Measurements from ENCODE around the gene SPTLC2. TPM values are rescaled to one million over a fixed set of nuclear protein-coding genes. Genes with fewer than 3 reads are reported as not detected.

Gene SPTLC2
- total RNA-seq, 1 experiment from 2014 or later = 15.8 TPM

- intact Hi-C loops (cut with micrococcal nuclease) = no loop called here
- no peak for DNase-seq (ENCODE audit: unreplicated experiment)
- Mint-ChIP-seq H3K4me1 (ENCODE audit: insufficient read depth, unreplicated experiment) (peaks cover 20% of the 10 kb centered on the region), H3K27me3 (ENCODE audit: insufficient read depth, unreplicated experiment) (no peaks in the 10 kb centered on the region), H3K27ac (ENCODE audit: low read depth, unreplicated experiment) (no peak overlapping the region), H3K4me3 (ENCODE audit: unreplicated experiment) (no peak overlapping the region), H3K9me3 (ENCODE audit: unreplicated experiment) (no peaks in the 10 kb centered on the region), H3K36me3 (ENCODE audit: insufficient read depth, unreplicated experiment) (no peaks in the 10 kb centered on the region)
- TF ChIP-seq, protein P1, sequence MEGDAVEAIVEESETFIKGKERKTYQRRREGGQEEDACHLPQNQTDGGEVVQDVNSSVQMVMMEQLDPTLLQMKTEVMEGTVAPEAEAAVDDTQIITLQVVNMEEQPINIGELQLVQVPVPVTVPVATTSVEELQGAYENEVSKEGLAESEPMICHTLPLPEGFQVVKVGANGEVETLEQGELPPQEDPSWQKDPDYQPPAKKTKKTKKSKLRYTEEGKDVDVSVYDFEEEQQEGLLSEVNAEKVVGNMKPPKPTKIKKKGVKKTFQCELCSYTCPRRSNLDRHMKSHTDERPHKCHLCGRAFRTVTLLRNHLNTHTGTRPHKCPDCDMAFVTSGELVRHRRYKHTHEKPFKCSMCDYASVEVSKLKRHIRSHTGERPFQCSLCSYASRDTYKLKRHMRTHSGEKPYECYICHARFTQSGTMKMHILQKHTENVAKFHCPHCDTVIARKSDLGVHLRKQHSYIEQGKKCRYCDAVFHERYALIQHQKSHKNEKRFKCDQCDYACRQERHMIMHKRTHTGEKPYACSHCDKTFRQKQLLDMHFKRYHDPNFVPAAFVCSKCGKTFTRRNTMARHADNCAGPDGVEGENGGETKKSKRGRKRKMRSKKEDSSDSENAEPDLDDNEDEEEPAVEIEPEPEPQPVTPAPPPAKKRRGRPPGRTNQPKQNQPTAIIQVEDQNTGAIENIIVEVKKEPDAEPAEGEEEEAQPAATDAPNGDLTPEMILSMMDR (IDR thresholded peaks at IDR 0.05; ENCODE audit: unreplicated experiment) = no peak
- CTCF ChIA-PET = interaction anchor here (1.6 kb wide), 1 partner anchor 9 kb away, joined by 5 read pairs; no protein-coding TSS in a partner anchor
- BruUV-seq (replicated peaks) = no TSS peak
- POLR2A ChIA-PET = interaction anchor here (0.7 kb wide), 2 partner anchors 14 to 26 kb away, joined by 3 read pairs; partner anchors contain the start of gene SPTLC2
Observed at GRCh38 chr14:77601846-77602619, 14.4 kb downstream of the SPTLC2 start.

DNA sequence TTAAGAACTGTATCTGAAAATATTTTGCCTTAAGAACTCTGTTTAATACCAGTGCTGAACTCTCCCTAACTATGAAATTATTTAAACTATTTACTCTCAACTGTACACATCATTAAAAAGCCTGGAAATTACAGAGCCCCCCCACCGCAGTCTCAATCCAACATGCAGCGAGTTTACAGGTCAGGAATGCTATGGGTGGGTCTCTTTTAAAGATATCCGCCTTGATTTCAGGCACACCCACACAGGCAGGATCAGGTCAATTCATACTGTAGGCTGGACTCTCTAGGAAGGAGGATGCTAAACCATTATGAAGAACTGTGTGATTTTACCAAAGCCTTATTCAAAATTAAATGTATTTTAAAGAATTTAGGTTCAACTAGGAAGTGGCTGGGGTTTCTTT lies 16.5 kb downstream of the SPTLC2 start:
- Mint-ChIP-seq H3K36me3 (ENCODE audit: insufficient read depth, unreplicated experiment) (peaks cover 13% of the 10 kb centered on the region), H3K27ac (ENCODE audit: low read depth, unreplicated experiment) (no peak overlapping the region), H3K4me3 (ENCODE audit: unreplicated experiment) (no peak overlapping the region), H3K27me3 (ENCODE audit: insufficient read depth, unreplicated experiment) (no peaks in the 10 kb centered on the region), H3K4me1 (ENCODE audit: insufficient read depth, unreplicated experiment) (peaks cover 20% of the 10 kb centered on the region), H3K9me3 (ENCODE audit: unreplicated experiment) (no peaks in the 10 kb centered on the region)
- DNase-seq (ENCODE audit: unreplicated experiment) = no peak
- ChIA-PET CTCF (no interaction called here), POLR2A (no interaction called here)
- TF ChIP-seq, protein P1 (IDR thresholded peaks at IDR 0.05; ENCODE audit: unreplicated experiment) = no peak
- no TSS peak for BruUV-seq (replicated peaks)
- intact Hi-C loops (cut with micrococcal nuclease) = no loop called here

- CTCF ChIA-PET = no interaction called here
- no peaks in the 10 kb centered on the region for H3K9me3 Mint-ChIP-seq (ENCODE audit: unreplicated experiment)
- H3K36me3 Mint-ChIP-seq (ENCODE audit: insufficient read depth, unreplicated experiment) = peaks cover 19% of the 10 kb centered on the region
- no peaks in the 10 kb centered on the region for H3K27me3 Mint-ChIP-seq (ENCODE audit: insufficient read depth, unreplicated experiment)
- no TSS peak for BruUV-seq (replicated peaks)
- POLR2A ChIA-PET = interaction anchor here (0.7 kb wide), 1 partner anchor 22 kb away, joined by 3 read pairs; no protein-coding TSS in a partner anchor
- peaks cover 30% of the 10 kb centered on the region for H3K4me1 Mint-ChIP-seq (ENCODE audit: insufficient read depth, unreplicated experiment)
- H3K27ac Mint-ChIP-seq (ENCODE audit: low read depth, unreplicated experiment) = no peak overlapping the region
- peak overlapping the region; percentile 3 for H3K4me3 Mint-ChIP-seq (ENCODE audit: unreplicated experiment)
- intact Hi-C loops (cut with micrococcal nuclease) = no loop called here
- TF ChIP-seq, protein P1 (IDR thresholded peaks at IDR 0.05; ENCODE audit: unreplicated experiment) = no peak
- no peak for DNase-seq (ENCODE audit: unreplicated experiment)
Observed at GRCh38 chr14:77598366-77599070, 17.9 kb downstream of the SPTLC2 start.

DNA sequence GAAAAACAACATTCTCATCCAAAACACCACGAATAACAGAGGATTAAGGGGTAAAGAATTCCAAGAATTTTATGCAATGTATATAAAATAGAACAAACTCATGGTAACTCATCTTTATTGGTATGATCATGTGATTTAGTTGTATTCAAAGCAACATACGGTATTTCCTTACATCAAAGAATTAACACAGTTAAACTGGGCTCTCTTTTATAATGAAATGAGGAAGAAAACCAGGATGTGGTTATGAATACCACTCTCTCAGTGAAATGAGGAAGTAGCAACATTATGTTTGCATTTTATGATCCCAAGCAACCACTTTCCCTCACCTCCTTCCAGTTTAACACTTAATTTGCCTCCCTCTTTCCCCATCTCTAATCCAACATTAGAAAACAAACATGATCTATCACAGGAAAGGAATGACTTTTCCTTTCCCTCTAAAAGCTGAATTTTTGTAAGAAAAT lies 22.9 kb downstream of the SPTLC2 start:
- intact Hi-C loops (cut with micrococcal nuclease) = no loop called here
- no peak for DNase-seq (ENCODE audit: unreplicated experiment)
- no peak overlapping the region for H3K4me3 Mint-ChIP-seq (ENCODE audit: unreplicated experiment)
- TF ChIP-seq, protein P1 (IDR thresholded peaks at IDR 0.05; ENCODE audit: unreplicated experiment) = no peak
- H3K27ac Mint-ChIP-seq (ENCODE audit: low read depth, unreplicated experiment) = no peak overlapping the region
- no peaks in the 10 kb centered on the region for H3K9me3 Mint-ChIP-seq (ENCODE audit: unreplicated experiment)
- BruUV-seq (replicated peaks) = no TSS peak
- CTCF ChIA-PET = interaction anchor here (0.6 to 1.8 kb wide), 4 partner anchors 9 to 48 kb away, joined by 3 to 8 read pairs (median 4); no protein-coding TSS in a partner anchor
- no peaks in the 10 kb centered on the region for H3K27me3 Mint-ChIP-seq (ENCODE audit: insufficient read depth, unreplicated experiment)
- POLR2A ChIA-PET = interaction anchor here (0.7 to 1.2 kb wide), 2 partner anchors 14 to 33 kb away, joined by 3 to 5 read pairs; no protein-coding TSS in a partner anchor
- peaks cover 19% of the 10 kb centered on the region for H3K36me3 Mint-ChIP-seq (ENCODE audit: insufficient read depth, unreplicated experiment)
- peaks cover 23% of the 10 kb centered on the region for H3K4me1 Mint-ChIP-seq (ENCODE audit: insufficient read depth, unreplicated experiment)

All from MCF 10A (cell line).